RPMI7951 (cell line): Measurements from ENCODE around the gene HIGD1B. TPM values are rescaled to one million over a fixed set of nuclear protein-coding genes. Genes with fewer than 3 reads are reported as not detected.

Experiments
- DNase-seq: peaks from one replicate; pipeline ENCODE4 v3.0.0-alpha.2; 2012; ENCODE audit warnings: low read depth
- total RNA-seq: library from RNA; depleted of rRNA; stranded (reverse); fragments of >200 nt; shearing (Covaris generic); gene quantifications from 2 replicates; pipeline ENCODE4 v1.2.3, GENCODE V29; 2014; rRNA removed

Gene HIGD1B
- total RNA-seq, 1 experiment from 2014 or later = not detected

- DNase-seq = peak; percentile 44
These were observed 31.0 kb downstream of the HIGD1B start for GRCh38 chr17:44878627-44879221.

- no peak for DNase-seq
These were observed 31.7 kb downstream of the HIGD1B start for GRCh38 chr17:44879376-44879775.

GRCh38 chr17:44880062-44880461 is 32.4 kb downstream of the HIGD1B start:
- no peak for DNase-seq

GRCh38 chr17:44881145-44881544 is 33.5 kb downstream of the HIGD1B start:
- no peak for DNase-seq

GRCh38 chr17:44884941-44885340 is 37.3 kb downstream of the HIGD1B start:
- no peak for DNase-seq

- no peak for DNase-seq
These were observed 39.3 kb downstream of the HIGD1B start for GRCh38 chr17:44887016-44887415.

GRCh38 chr17:44887971-44888954 is 40.6 kb downstream of the HIGD1B start:
- no peak for DNase-seq

GRCh38 chr17:44889003-44889402 is 41.3 kb downstream of the HIGD1B start:
- DNase-seq = no peak

- DNase-seq = no peak
These were observed 44.6 kb downstream of the HIGD1B start for GRCh38 chr17:44892250-44892649.

GRCh38 chr17:44894642-44895041 is 47.0 kb downstream of the HIGD1B start:
- no peak for DNase-seq

- DNase-seq = peak; percentile 57
These were observed 51.0 kb downstream of the HIGD1B start for GRCh38 chr17:44898768-44899073.

GRCh38 chr17:44899074-44899782 is 51.5 kb downstream of the HIGD1B start, which contains the start of gene EFTUD2:
Gene EFTUD2, minus strand, starts transcription at chr17:44899445. Its CDS starts 4,924 bp downstream, at chr17:44894521.
- DNase-seq = peak; percentile 82

Other genes starting within 250 kb of the HIGD1B start
- under 0.01 and 0.20 TPM in 2 replicates for gene MEIOC, start 191.4 kb upstream of the HIGD1B start, total RNA-seq
- 27.3 and 32.9 TPM in 2 replicates for gene CCDC43, start 158.1 kb upstream of the HIGD1B start, total RNA-seq
- gene DBF4B, start 139.2 kb upstream of the HIGD1B start, total RNA-seq = 6.4 and 10.0 TPM in 2 replicates
- gene ADAM11, start 88.9 kb upstream of the HIGD1B start, total RNA-seq = 0.10 and 0.12 TPM in 2 replicates
- 16.3 and 19.3 TPM in 2 replicates for gene GJC1, start 17.6 kb upstream of the HIGD1B start, total RNA-seq
- gene EFTUD2, start 51.6 kb downstream of the HIGD1B start, total RNA-seq = 90.2 and 90.8 TPM in 2 replicates
- 0.20 TPM in 1 of 2 replicates, not detected in the other for gene GFAP, start 67.6 kb downstream of the HIGD1B start, total RNA-seq
- gene KIF18B, start 99.9 kb downstream of the HIGD1B start, total RNA-seq = 7.2 and 7.6 TPM in 2 replicates
- 6.4 and 8.2 TPM in 2 replicates for gene C1QL1, start 120.4 kb downstream of the HIGD1B start, total RNA-seq
- gene DCAKD, start 203.7 kb downstream of the HIGD1B start, total RNA-seq = 33.6 and 35.9 TPM in 2 replicates
- 59.9 and 68.0 TPM in 2 replicates for gene NMT1, start 213.4 kb downstream of the HIGD1B start, total RNA-seq